ENCODE results near the gene ACAT2.
A peak's percentile ranks its signal among the peaks of the same experiment; 100 is the strongest.
"Not testable (repeated sequence)": the region's sequence is repeated elsewhere in the genome, so short reads cannot be mapped to it uniquely, and the experiment has no call there.

ACAT2 gene

DNA sequence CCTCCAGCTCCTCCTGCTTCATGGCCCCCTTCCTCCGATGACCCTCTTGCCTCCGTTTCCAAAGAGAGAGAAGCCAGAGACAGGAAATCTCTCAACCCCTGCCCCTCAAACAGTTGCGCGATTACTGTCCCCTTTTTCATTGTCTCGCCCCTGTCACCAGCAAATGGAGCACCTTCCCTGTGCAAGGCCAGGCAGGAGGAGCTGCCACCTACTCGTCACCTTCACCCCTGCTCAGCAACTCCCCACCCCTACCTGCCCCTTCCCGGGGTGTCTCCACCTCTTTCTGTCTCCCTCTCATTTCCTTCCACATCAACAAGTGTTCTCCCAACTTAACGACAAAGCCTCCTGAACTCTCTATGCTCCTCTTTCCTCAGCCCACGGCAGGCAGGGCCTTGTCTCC, 51.9 kb downstream of the ACAT2 start:
- ChIA-PET CTCF (no interaction called here), POLR2A (no interaction called here)
- TF ChIP-seq, protein P1, sequence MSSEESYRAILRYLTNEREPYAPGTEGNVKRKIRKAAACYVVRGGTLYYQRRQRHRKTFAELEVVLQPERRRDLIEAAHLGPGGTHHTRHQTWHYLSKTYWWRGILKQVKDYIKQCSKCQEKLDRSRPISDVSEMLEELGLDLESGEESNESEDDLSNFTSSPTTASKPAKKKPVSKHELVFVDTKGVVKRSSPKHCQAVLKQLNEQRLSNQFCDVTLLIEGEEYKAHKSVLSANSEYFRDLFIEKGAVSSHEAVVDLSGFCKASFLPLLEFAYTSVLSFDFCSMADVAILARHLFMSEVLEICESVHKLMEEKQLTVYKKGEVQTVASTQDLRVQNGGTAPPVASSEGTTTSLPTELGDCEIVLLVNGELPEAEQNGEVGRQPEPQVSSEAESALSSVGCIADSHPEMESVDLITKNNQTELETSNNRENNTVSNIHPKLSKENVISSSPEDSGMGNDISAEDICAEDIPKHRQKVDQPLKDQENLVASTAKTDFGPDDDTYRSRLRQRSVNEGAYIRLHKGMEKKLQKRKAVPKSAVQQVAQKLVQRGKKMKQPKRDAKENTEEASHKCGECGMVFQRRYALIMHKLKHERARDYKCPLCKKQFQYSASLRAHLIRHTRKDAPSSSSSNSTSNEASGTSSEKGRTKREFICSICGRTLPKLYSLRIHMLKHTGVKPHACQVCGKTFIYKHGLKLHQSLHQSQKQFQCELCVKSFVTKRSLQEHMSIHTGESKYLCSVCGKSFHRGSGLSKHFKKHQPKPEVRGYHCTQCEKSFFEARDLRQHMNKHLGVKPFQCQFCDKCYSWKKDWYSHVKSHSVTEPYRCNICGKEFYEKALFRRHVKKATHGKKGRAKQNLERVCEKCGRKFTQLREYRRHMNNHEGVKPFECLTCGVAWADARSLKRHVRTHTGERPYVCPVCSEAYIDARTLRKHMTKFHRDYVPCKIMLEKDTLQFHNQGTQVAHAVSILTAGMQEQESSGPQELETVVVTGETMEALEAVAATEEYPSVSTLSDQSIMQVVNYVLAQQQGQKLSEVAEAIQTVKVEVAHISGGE (tag by site-specific recombination; conservative IDR thresholded peaks at IDR 0.05; ENCODE audit: low read depth), result no peak
- peak; percentile 24; the same call in 1 of the 2 replicates for TF ChIP-seq SCRT2 (tag by site-specific recombination; IDR thresholded peaks at IDR 0.05)

DNA sequence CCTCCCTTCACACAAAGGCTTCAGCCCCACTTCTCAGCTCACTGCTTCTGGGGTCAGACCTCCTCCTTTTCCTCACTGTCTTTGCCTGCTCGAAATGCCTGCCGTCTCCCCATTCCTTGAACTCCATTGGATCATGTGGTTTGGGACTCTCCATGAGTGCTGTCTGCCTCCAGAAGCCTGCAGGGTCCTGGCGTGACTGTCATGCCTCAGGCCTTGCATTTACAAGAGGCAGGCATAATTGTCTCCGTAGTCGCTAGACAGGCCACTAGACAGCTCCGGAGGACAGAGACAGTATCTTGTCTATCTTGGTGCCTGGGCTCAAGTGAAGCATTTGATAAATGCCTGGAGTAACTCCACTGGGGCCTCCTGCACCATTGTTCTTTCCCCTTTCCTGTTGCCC, 53.6 kb downstream of the ACAT2 start:
- TF ChIP-seq ZNF138 (tag by site-specific recombination; IDR thresholded peaks at IDR 0.05; ENCODE audit: borderline replicate concordance), result no peak
- TF ChIP-seq ZBTB21 (tag by site-specific recombination; IDR thresholded peaks at IDR 0.05), result no peak
- TF ChIP-seq ZNF366 (tag by site-specific recombination; conservative IDR thresholded peaks at IDR 0.05), result no peak
- no peak for TF ChIP-seq ZNF645 (tag by site-specific recombination; IDR thresholded peaks at IDR 0.05)
- no peak for TF ChIP-seq ZNF544 (tag by site-specific recombination; IDR thresholded peaks at IDR 0.05)
- TF ChIP-seq ZNF707 (tag by site-specific recombination; IDR thresholded peaks at IDR 0.05), result no peak
- TF ChIP-seq HIC1 (tag by site-specific recombination; IDR thresholded peaks at IDR 0.05), result no peak
- TF ChIP-seq, protein P2, sequence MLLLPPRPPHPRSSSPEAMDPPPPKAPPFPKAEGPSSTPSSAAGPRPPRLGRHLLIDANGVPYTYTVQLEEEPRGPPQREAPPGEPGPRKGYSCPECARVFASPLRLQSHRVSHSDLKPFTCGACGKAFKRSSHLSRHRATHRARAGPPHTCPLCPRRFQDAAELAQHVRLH (tag by site-specific recombination; IDR thresholded peaks at IDR 0.05), result no peak
- TF ChIP-seq OSR2 (tag by site-specific recombination; IDR thresholded peaks at IDR 0.05), result no peak
- TF ChIP-seq ZNF223 (tag by site-specific recombination; IDR thresholded peaks at IDR 0.05), result no peak
- ChIA-PET POLR2A (interaction anchor here (1.7 kb wide), 1 partner anchor 25 kb away, joined by 7 read pairs; the partner anchor contains the start of genes MRPL18 and TCP1), CTCF (no interaction called here)
- H3K4me1 ChIP-seq (ENCODE audit: control insufficient read depth, insufficient read depth, low read length), result no peaks in the 10 kb centered on the region
- H3K27ac ChIP-seq (ENCODE audit: extremely low read depth, low read depth, low read length), result no peak overlapping the region
- no peak overlapping the region for H3K4me3 ChIP-seq (ENCODE audit: low read depth, low read length)
- no peaks in the 10 kb centered on the region for H3K36me3 ChIP-seq (ENCODE audit: control insufficient read depth in 2 of 2, insufficient read depth in 1 of 2, low read length in 2 of 2)
- H3K9me3 ChIP-seq (ENCODE audit: control insufficient read depth, insufficient read depth, low read depth, low read length), result no peaks in the 10 kb centered on the region

More for the DNA sequence above, 51.9 kb downstream of the ACAT2 start:
- no peaks in the 10 kb centered on the region for H3K9me3 ChIP-seq (ENCODE audit: control insufficient read depth, insufficient read depth, low read depth, low read length)
- H3K27ac ChIP-seq (ENCODE audit: extremely low read depth, low read depth, low read length), result no peak overlapping the region
- no peaks in the 10 kb centered on the region for H3K36me3 ChIP-seq (ENCODE audit: control insufficient read depth in 2 of 2, insufficient read depth in 1 of 2, low read length in 2 of 2)
- H3K4me3 ChIP-seq (ENCODE audit: low read depth, low read length), result no peak overlapping the region
- no peaks in the 10 kb centered on the region for H3K4me1 ChIP-seq (ENCODE audit: control insufficient read depth, insufficient read depth, low read length)

DNA sequence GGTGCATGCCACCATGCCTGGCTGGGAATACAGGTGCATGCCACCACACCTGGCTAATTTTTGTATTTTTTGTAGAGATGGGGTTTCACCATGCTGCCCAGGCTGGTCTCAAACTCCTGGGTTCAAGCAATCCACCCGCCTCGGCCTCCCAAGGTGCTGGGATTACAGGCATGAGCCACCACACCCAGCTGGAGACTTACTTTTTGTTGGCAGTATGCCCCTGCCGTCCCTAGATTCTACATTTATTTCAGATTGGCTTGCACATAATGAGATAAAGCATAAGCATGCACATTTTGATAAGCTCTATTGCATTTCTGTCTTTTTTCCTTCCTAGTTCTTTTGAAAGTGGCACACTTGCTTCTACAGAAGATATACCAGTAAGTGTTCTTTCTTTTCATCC, 54.9 kb downstream of the ACAT2 start:
- peak; percentile 71 for TF ChIP-seq KLF1 (tag by site-specific recombination; IDR thresholded peaks at IDR 0.05)
- POLR2A ChIA-PET; H3K9me3 ChIP-seq (ENCODE audit: control insufficient read depth, insufficient read depth, low read depth, low read length); H3K4me1 ChIP-seq (ENCODE audit: control insufficient read depth, insufficient read depth, low read length); CTCF ChIA-PET; H3K36me3 ChIP-seq (ENCODE audit: control insufficient read depth in 2 of 2, insufficient read depth in 1 of 2, low read length in 2 of 2); H3K27ac ChIP-seq (ENCODE audit: extremely low read depth, low read depth, low read length); H3K4me3 ChIP-seq (ENCODE audit: low read depth, low read length): not testable (repeated sequence)
